GM12892 (cell line): Measurements from ENCODE around the gene MBLAC1.

Experiments used
- POLR2A ChIP-seq: IDR thresholded peaks from 2 replicates; pipeline ENCODE4 v1.6.1; 2011; ENCODE audit warnings: low read depth, low read length, control low read depth
- TAF1 ChIP-seq: IDR thresholded peaks from 2 replicates; pipeline ENCODE4 v1.6.1; 2011; ENCODE audit warnings: low read depth, mild to moderate bottlenecking, control low read depth, low read length, borderline replicate concordance

- TF ChIP-seq TAF1: no peak
- no peak for TF ChIP-seq POLR2A
Observed at GRCh38 chr7:100132697-100133151, 6.0 kb downstream of the MBLAC1 start.
